SHP77 (cell line): ENCODE results near the gene SNRNP200.
"Not testable (repeated sequence)": the region's sequence is repeated elsewhere in the genome, so short reads cannot be mapped to it uniquely, and the experiment has no call there.

Experiments
- DNase-seq, 2 experiments: peaks; one replicate each; lab custom pipeline; 2025; lab: John Stamatoyannopoulos, UW

The SNRNP200 gene

DNA sequence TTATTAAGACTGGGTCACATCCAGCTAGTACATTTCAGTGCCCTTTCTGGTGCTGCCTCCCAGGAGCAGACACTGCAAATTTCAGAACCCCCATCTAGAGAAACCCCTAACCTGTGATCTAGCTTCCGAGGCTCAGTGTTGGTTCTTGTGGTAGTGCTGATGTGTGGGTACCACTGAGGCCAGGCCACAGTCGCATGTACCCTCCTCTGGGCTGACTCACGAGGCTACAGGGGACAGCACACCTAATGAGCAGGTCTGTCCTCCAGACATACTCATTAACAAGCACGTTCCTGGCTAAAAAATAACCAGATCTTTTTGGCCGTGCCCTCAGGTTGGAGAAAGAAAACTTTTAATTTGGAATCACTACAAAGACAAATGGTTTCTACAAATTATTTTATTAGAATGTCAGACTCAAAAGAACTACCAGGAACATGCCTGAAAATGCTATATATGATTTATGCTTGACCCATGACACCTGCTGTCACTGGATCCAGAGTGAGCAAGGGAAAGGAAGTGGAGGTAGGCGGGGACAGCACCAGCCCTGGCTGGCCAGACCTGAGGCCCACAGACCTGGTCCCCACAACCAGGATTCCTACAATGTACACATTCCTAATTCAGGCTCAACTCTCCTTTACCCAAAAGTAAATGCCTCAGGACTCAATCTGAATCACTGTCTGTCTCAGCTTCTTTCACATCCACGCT is 30.8 kb downstream of the SNRNP200 start:
- no peak for DNase-seq

DNA sequence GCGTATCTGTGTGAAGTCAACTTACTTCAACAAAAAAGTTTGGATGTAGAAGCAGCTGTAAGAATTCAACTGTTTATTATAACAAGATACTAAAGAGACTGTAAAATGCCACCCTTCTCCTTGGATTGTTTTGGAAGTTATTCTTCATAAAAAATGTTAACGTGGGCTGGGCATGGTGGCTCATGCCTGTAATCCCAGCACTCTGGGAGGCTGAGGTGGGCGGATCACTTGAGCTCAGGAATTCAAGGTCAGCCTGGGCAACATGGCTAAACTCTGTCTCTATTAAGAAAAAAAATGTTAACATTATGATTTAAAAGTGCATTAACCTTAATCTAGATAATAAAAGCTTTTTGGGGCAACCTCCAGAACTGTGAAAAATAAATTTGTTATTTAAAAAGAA is 31.6 kb downstream of the SNRNP200 start:
- DNase-seq = no peak

DNA sequence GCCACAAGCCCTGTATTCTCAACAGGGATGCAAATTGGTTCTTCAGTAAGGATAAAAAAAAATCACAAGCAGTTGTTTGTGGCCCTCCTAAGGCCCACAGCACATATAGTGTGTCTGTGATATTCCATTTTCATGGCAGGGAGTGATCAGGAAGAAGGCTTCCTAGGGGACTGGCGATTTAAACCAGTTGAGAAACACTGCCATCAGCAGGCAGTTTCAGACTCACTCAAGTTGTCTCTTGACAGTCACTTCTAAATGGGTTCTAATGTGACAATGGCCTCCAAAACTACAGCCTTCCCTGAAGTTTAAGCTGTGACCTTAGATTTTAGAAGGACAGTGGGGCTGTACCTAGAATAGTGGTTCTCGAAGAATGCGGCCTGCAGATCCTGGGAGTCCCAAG is 33.4 kb downstream of the SNRNP200 start:
- no peak for DNase-seq

DNA sequence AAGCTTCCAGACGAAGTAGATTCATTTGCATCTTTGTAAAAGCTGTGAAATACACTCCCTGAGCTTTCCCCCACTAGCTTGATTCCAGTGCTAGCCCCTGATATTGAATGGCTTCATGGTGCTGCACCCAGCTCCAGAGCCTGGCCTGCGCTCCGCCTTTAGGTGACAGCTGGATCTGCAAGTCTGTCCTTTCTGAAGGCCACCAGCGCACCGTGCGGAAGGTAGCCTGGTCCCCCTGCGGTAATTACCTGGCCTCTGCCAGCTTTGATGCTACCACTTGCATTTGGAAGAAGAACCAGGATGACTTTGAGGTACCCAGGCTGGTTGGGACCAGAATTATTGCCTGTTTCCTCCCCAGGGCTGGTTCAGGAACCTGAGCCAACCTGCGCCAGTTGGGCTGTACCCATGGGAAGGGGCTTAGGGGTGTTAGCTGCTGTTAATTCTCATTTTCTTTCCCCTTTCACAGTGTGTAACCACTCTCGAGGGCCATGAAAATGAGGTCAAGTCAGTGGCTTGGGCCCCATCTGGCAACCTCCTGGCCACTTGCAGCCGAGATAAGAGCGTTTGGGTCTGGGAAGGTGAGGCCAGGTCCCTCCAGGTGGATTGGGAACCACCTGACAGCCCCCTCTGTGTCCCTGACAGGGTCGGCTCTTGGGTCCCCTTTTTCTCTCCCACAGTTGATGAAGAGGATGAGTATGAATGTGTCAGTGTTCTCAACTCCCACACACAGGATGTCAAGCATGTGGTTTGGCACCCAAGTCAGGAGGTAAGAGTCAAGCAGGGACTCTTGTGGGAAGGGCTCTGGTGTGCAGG is 38.0 kb downstream of the SNRNP200 start:
- peak; percentile 13 to 31 for DNase-seq

DNA sequence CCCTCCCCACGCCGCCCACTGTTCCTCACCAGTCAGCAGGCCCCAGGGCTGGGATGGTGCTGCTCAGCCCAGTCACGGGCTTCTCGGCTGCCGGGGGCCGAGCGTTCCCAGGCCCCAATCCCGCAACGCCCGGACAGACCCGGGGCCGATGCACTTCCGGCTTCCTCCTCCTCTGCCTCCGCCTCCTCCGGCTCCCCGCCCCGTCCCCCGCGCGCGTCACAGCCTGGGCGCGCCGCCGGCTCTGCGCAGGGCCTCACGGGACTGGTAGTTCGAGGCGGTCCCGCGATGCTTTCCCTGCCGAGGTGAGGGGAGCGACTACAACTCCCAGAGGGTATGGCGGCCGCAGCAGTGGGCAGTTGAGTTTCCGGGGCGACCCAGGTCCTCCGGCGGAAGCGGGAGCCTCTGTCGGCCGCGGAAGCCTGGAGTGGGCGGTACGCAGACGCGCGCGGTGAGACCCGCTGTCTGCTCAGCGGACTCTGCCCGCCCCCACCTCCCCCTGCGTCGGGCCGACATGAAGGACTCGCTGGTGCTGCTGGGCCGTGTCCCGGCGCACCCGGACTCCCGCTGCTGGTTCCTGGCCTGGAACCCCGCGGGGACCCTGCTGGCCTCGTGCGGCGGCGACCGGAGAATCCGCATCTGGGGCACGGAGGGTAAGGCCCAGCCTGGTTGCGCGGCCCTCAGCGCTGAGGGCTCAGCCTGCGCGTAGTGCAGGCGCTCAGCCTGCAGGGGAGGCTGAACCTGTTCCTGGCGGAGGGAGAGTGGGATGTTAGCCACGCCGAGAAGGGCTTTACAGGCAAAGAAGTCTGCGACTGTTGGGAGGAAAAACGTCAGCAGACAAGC is 39.3 kb downstream of the SNRNP200 start, which contains the start of the genes CIAO1 and TMEM127:
Gene CIAO1 (plus strand): TSS at position 386 of the 840 bp plus-strand sequence. CDS start 126 bp downstream, at position 512.
Gene TMEM127 (minus strand): TSS at position 158 of the 840 bp plus-strand sequence. CDS start 616 bp downstream, outside the sequence.
- DNase-seq = peak; percentile 95 to 96

DNA sequence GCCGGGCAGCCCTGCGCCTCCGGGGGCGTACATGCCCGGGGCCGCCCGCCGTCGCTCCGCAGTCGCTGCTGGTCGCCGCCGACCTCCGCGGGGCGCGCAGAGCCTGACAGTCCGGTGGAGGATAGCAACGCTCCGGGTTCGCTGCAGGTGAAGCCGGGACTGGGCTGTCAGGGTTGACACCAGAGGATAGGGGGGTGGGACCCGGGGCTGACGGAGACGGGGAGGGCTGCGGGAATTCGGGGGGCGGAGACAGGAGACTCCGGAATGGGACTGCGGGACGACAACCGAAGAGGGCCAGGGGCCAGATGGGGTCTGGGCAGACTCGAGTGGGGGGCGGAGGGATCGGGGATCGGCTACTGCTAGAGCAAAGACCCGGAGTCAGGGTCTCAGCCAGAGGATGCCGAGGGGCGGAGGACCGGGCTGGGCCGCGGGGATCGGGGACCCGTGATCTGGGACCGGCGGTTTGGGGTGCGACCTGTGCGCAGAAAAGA is 40.0 kb downstream of the SNRNP200 start:
- DNase-seq = no peak

DNA sequence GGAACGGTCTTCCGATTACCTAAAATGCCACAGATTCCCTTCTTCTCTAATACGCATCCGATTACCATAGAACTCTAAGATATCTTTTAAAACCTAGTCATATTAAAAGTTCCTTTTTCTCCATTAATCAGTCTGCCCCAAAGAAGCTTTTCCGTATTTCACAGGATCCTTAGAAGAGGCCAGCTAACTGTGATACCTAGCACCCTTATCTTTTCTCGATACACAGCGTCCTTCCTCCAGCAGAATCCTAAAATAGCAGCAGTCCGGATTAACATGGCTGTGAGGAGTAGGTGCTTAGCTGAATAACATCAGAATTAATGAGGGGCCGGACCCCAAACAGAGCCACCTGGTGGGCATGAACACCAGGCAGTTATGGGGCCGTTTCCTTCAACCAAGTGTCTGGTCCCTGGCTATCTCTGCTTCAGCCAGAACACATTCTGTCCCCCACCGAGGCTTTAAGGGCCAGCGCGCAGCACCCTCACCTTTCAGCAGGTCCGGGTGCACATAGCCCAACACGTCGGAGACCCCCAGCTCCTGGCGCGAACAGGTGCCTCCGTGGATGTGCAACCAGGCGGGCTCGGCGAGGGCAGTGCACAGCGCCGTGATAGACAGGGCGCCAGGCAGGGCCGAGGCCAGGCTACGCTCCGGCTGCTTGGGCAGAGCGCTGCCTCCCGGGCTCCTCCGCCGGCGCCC is 40.5 kb downstream of the SNRNP200 start:
- peak; percentile 8 to 27 for DNase-seq

DNA sequence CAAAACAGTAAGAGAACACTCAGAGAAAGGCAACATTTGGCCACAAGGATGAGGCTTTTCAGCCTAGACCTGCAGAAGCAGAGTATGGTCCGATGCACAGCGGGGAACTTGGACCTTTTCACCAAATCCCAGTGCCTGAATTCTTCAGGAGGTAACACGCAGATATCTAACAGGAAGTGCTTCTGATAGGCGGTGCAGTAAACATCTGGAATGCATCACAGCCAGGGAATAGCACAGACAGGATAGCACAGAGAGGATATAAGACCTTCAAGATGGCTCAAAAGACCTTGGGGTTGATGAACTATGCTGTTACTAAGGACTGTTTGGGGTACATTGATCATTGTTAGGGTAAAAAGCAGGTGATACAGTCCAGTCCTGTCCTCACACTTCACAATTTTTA is 41.3 kb downstream of the SNRNP200 start:
- no peak for DNase-seq

DNA sequence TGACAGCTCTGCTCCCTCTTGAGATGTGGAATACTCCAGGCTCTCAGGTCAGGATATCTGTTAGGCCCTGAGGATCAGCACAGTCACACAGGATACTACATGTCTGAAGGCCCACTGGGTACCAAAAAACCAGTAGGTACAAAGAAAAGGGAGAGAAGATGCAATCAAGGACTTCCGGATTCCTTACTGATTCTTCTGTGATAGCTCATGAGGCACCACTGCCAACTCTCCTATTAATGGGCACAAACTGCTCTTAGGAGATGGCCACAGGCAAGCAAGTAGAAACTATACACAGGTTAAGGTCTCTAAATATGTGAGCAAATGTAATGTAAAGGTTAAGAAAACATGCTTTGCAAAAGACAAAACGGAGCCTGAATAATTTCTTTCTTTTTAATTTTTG is 43.0 kb downstream of the SNRNP200 start:
- no peak for DNase-seq

DNA sequence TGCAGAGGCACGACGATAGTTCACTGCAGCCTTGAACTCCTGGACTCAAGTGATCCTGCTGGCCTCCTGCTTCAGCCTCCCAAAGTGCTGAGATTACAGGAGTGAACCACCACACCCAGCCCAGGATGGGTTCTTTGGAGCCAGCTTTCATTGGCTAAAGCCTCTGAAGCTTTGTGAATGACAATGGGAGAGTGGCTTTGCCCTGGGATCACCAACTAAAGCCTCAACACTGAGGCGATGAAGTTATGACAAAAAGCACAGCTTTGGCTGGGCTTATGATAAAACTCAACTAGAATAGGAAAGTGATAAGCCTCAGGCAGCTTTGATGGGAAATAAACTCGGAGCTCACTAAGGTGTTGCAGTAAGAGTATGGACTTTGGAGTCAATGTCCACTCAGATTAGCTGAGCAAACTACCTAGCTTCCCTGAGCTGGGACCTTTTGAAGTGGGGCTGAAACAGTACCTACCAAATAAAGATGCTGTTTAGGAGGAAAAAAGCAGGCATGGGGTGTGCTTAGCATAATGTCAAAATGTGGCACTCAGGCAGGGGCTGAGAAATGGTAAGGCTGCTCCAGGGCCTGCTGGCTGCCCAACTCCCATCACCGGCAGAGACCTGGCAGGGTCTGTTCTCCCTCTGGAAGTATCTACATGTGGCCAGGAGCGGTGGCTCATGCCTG is 43.9 kb downstream of the SNRNP200 start:
- DNase-seq = no peak

DNA sequence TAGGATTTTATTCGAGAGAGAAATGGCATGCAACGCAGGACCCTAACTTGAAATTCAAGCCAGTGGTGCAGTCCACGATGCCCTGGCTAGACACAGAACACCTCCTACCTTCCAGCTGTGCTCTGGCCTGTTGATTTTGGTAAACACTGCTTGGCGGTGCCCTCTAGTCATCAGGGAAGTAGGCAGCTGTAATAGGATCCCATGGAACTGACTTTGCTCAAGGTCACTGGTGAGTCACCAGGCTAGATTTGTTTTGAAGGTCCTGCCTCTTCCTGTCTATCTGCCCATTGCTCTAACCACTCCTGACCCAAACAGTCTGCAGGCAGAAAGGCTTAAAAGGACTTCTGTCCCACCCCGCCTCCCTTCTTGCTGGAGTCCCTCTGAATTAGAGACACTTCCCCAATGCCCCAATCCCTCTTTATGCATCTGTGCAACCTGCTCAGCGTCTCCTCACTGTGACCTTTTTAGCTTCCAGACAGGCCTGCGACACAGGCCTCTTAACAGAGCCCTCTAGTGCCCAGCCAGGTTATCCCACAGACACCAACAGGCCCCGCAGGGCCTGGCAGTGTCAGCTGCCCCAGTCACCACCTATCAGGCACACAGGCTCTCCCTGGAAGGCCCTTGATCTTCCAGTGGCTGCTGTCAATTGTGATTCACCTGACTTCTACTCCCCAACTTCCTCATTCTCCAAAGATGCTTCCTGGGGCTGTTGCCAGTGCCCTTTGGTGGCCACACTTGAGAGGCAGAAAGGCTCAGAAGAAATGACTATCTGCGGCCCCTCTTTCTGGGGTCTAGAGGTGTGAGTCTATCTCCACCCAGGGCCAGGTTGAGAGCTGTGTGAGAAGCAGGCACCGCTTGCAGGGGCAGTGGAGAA is 44.7 kb downstream of the SNRNP200 start:
- DNase-seq = peak; percentile 81 to 85

DNA sequence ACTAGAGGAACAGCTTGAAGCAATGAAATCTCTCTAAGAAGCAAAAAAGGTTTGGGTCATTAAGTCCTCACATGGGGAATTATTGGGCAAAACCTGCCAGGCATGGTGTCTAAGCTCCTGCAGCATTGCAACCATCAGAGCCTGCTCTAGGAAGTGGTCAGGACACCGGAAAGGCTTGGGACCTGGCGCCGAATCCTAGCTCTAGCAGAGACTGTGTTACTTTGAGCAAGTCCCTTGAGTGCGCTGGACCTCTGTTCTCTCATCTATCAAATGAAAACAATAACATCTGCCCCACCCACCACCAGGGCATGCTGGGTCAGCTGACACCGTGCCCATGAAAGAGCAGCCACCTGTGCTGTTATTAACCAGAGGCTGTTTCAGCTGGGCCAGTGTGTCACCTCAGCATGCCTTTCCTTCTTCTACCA is 45.8 kb downstream of the SNRNP200 start:
- peak; percentile 6 to 33 for DNase-seq

DNA sequence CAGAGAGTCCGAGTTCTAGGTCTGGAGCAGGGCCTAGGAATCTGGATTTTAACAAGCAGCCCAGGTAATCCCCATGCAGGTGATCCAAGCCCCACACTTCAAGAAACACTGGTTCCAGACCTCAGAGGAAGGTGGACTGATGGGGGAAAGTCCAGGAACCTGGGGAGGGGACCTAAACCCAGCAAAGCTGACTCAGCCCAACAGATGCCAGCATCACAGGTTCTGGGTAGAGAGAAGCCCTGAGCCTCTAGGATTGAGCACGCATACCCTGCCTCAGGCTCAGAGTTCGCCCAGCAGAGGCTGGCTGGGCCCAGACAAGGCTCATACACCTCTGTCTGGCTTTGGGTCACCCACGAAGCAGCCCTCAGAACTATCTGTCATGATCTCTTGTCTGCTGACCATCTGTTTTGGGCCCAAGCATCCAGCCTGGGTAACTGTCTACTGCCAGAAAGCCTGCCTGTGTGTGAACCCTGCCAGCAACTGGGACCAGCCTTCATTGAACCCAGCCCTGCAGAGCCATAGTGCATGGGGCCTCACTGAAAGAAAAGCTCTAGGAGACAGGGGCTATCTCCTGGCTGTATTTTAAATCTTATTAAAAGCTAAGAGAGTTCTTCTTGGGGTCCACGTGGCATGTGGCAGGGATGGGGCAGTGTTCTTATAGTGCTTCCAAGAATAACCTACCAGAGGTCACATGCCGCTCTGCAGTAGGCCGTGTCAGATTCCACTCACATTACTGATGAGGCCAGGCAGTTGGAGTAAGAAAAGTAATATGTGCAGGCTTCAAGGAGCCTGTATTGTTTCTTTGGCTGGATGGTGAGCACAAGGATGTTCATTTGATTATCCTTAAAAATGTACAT is 47.0 kb downstream of the SNRNP200 start:
- no peak for DNase-seq

DNA sequence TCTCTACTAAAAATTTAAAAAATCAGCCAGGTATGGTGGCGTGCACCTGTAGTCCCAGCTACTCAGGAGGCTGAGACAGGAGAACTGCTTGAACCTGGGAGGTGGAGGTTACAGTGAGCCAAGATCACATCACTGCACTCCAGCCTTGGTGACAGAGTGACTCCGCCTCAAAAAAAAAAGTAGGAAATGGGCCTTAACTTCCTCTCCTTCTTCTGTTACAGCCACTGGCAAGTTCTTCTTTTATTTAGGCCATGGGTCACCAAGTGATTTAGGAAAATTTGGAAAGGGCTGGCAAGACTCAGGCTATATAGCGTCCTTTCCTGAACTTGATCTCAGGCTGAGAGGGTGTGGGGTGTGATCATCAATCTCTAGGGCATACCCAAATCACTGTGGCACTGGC is 47.6 kb downstream of the SNRNP200 start:
- not testable (repeated sequence) for DNase-seq

DNA sequence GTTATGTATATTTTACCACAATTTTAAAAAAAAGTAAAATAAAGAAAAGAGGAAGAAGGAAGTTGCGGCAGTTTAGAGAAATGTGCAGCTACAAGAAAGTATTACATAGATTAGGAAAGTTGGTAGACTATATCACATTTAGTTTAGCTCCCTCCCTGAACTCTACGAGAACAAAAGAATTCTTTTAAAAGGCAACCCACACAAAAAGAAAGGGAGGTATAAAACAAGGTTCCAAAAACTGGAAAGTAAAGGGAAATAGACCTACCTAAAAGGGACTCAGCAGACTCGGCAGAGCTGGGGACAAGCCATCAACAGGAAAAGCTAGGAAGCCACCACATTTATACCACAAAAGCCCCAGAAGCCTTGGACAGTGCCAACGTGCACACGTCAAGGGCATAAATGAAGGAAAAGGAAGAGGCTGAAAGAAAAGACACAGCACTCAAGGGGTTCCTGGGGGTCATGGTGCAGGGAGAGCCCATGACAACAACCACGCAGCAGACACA is 48.7 kb downstream of the SNRNP200 start:
- no peak for DNase-seq

DNA sequence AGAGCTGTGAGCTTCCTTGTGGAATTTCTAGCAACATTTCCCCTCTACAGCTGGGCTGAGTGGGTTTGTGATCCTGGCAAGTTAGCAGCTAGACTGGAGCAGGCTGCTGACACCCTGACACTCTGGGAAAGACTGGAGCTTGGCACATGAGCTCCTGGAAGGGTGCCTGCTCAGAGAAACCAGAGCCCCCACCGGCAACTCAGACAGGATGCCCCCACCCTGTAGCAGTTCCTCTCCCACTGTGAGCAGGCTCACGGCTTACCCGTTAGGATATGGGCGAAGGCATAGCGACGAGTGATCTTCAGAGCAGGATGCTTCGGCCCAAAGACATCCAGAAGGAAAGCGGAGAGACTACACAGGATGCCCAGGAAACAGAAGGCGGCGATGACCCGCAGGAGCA is 50.8 kb downstream of the SNRNP200 start:
- DNase-seq = no peak

DNA sequence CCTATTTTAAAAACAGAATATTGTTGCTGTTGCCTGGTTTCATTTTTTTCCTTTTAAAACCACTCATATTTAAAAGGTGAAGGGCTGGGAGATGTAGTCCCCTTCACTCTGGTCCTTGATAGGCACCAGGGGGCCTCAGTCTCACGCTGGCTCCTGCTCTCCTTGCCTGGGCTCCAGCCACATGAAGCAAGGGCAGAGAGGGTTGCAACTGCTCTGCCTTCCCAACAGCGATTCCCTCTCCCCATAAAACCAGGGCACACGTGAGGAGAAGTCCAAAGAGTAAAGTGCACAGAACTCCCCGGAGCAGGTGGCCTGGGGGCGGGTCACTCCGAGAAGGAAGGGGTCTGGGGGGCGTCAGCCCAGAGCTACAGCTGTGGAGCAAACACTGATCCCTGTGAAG is 52.3 kb downstream of the SNRNP200 start:
- DNase-seq = no peak

DNA sequence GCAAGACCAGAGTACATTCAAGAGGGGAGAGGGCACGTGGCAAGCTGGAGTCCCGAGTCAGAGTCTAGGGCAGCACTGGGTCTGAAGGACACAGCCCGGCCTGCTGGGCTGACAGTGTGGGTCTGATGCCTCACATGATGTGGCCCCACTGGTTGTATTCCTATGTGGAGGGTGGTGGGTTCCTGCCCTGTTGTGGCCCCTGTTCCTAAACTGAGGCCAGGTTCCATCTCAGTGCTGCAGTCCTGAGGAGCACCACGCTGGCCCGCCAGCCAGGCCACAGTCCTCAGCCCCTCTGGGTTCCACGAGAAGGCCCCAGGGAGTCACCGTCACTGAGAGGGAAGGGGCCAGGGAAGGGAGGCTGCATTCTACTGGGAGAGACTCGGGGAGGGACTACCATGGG is 52.8 kb downstream of the SNRNP200 start:
- no peak for DNase-seq
